Mucosa of stomach (tissue), 1 donor: ENCODE results near the gene WWC1.

ENCODE experiments used
- H3K27me3 ChIP-seq: one replicate; pipeline ENCODE4 v1.7.0; 2013; ENCODE audit warnings: mild to moderate bottlenecking, low read length; ENCODE audit not compliant: control insufficient read depth, insufficient read depth
- H3K36me3 ChIP-seq: one replicate; pipeline ENCODE4 v1.7.0; 2013; ENCODE audit warnings: low read length; ENCODE audit not compliant: control insufficient read depth, insufficient read depth
- H3K4me1 ChIP-seq: one replicate; pipeline ENCODE4 v1.7.0; 2013; ENCODE audit warnings: mild to moderate bottlenecking, low read length; ENCODE audit not compliant: control insufficient read depth, insufficient read depth
- H3K4me3 ChIP-seq: one replicate; pipeline ENCODE4 v1.7.0; 2013; ENCODE audit warnings: low read length
- H3K9ac ChIP-seq: one replicate; pipeline ENCODE4 v1.7.0; 2013; ENCODE audit warnings: mild to moderate bottlenecking, low read length, moderate library complexity
- H3K9me3 ChIP-seq: one replicate; pipeline ENCODE4 v1.7.0; 2013; ENCODE audit warnings: mild to moderate bottlenecking, low read length, moderate library complexity; ENCODE audit not compliant: control insufficient read depth
- donor health status: Pancreatic carcinoma.

Gene WWC1

DNA sequence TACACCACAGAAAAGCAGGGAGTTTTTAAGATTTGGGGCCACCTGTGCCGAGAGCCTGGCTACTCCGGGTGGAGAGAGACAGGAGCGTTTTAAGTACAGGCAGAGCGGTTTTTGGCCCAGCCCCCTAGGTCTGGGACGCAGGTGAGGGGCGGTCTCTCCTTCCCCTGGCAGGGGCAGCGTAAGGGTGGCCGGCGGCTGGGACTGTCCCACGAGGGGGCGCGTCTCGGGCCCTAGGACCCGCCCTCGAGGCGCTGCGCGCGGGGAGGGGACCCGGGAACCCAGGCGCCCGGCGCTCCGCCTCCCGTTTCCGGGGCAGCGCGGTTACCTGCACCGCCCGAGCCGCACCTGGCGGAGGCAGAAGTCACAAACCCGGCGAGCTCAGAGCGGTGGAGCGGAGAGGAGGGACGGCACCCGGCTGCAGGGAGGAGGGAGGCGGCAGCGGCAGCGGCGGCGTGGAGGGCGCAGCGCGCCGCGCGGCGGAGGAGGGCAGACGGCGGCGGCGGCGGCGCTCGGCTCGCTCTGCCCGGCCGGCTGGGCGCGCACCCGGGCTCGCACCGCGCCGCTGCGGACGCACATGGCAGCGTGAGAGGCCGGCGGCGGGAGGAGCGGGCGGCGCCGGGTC is at the start of gene WWC1:
WWC1 (plus strand) TSS at position 304 of the 622 bp plus-strand sequence. CDS start 508 bp downstream, outside the sequence.
- Histone ChIP-seq H3K27me3 (peaks cover 8% of the 10 kb centered on the region), H3K4me3 (peak within 1 kb of the TSS; percentile 38), H3K4me1 (peaks cover 39% of the 10 kb centered on the region), H3K9me3 (no peaks in the 10 kb centered on the region), H3K36me3 (no peaks in the 10 kb centered on the region), H3K9ac (peak within 1 kb of the TSS; percentile 61)

DNA sequence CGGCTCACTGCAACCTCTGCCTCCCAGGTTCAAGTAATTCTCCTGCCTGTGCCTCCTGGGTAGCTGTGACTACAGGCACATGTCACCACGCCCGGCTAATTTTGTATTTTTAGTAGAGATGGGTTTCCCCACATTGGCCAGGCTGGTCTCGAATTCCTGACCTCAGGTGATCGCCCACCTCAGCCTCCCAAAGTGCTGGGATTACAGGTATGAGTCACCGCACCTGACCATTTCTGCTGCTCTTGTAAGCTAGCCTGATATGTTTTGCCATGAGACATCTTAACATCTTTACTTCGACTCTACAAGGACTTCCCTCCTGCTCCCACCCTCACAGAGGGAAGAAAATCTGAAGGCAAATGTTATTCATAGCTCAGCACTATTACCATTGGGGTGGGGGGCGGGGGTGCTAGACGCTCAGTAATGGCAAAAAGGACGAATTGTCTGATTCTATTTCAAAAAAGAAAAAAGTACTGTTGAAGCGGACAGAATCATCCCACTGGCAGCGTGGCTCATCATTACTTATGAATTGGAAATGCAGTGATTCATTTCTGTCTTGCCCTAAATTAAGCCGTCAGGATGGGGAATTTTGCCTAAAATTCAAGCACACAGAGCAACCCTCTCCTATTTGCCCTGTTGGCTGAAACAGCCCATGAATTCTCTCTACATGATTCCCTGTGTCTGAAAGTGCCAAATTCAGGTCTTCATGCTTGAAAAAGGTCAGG is 46.4 kb upstream of the WWC1 start:
- Histone ChIP-seq H3K36me3 (no peaks in the 10 kb centered on the region), H3K4me1 (no peaks in the 10 kb centered on the region), H3K27me3 (no peaks in the 10 kb centered on the region), H3K9me3 (no peaks in the 10 kb centered on the region), H3K9ac (no peak overlapping the region), H3K4me3 (no peak overlapping the region)

DNA sequence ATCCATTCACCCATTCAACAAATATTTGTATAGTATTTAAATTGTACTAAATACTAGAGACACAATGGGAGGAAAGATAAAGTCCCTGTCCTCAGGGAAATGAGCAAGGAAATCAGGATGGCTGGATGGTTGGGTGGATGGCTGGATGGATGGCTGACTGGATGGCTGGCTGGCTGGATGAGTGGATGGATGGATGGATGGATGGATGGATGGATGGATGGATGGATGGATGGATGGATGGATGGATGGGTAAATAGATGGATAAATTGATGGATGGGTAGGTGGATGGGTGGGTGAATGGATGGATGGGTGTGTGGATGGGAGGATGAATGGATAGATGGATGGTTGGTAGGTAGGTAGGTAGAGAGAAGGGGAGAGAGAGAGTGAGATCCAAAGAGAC is 41.5 kb upstream of the WWC1 start:
- no peaks in the 10 kb centered on the region for H3K9me3 ChIP-seq
- no peak overlapping the region for H3K4me3 ChIP-seq
- H3K27me3 ChIP-seq = no peaks in the 10 kb centered on the region
- no peak overlapping the region for H3K9ac ChIP-seq
- H3K36me3 ChIP-seq = no peaks in the 10 kb centered on the region
- H3K4me1 ChIP-seq = no peaks in the 10 kb centered on the region

DNA sequence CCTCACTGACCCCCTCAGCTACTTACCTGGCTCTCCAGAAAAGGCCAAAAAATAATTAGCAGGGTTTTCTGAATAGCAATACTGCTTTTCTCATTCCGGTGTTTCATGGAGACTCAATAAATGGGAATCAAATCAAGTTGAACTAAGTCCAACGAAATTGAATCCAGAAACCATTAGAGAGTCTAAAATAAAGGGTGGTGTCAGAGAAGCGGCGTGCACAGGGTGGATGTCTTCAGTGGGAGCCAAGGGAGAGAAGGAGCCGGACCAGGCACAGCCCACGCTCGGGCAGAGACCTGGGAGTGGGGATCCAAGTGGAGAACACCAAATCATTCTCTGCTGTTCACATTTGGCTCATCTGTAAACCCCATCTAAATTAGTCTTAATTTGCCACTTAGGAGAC is 40.2 kb upstream of the WWC1 start:
- H3K27me3 ChIP-seq = no peaks in the 10 kb centered on the region
- H3K4me3 ChIP-seq = no peak overlapping the region
- no peaks in the 10 kb centered on the region for H3K4me1 ChIP-seq
- H3K36me3 ChIP-seq = no peaks in the 10 kb centered on the region
- no peaks in the 10 kb centered on the region for H3K9me3 ChIP-seq
- no peak overlapping the region for H3K9ac ChIP-seq

DNA sequence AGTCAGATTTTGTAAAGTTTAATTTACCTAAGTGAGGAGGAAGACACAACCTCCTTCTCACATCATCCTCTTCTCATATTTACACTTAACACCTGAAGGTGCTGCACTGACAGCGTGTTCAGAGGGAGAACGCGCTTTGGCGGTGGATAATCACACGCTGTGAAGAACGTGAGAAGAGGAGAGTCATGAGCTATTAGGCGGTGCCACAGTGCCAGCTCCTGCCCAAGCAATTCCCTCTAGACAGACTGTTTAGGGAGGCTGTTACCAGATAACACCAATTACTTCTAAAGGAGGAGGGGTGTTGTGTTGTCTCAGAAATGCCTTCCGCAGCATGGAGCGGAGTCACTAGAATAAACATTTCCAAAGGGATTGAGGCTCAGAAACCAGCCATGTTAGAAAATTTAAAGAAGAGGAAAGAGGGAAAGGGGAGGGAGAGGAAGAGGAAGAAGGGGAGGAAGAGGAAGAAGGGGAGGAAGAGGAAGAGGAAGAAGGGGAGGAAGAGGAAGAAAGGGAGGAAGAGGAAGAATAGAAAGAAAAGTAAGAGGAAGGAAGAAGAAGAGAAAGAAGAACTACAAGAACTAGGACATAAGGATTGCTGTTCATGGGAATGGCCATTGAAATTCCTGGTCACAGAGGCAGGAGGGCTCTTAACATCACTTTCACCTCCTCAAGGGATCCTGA is 37.3 kb upstream of the WWC1 start:
- Histone ChIP-seq H3K4me1 (no peaks in the 10 kb centered on the region), H3K27me3 (no peaks in the 10 kb centered on the region), H3K36me3 (no peaks in the 10 kb centered on the region), H3K4me3 (no peak overlapping the region), H3K9ac (no peak overlapping the region), H3K9me3 (no peaks in the 10 kb centered on the region)

DNA sequence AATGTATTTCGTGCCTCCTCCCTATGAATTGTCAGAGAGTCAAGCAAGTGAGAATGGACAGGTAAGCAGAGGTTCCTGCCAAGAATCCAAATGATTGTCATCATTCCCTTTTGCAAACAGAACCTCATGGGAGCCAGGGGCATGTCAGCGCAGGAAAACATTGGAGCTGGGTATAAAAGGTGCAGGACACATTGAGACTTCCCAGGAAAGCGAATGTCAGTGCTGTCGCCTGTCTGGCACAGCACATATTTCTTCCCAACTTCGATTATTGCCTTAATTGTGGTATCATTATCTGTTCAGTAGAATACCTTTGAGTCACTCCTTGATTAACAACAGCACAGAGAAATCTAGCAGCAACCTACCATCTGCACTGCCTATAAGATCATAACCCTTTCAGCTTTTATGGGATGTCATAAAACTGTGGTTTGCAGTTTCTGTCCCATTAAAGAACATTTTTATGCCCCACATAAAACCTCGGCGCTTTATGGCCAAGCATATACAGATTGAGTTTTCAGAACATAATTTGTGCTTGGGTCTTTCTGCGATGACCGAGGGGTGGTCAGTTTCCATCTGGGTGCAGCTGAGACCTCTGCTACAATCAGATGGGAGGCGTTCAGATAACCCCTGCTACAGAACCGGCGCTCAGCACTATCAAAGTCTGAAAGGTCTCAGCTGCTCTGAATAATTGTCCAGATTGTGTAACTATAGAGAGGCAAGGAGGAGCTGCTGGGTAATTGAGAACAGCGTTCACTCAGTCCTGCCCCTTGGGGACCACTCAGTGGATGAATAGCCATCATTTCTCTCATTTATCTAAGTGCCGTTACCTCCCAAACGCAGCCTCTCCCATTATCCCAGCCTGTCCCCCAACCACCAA is 30.9 kb upstream of the WWC1 start:
- Histone ChIP-seq H3K9me3 (no peaks in the 10 kb centered on the region), H3K27me3 (no peaks in the 10 kb centered on the region), H3K36me3 (no peaks in the 10 kb centered on the region), H3K4me3 (no peak overlapping the region), H3K9ac (no peak overlapping the region), H3K4me1 (no peaks in the 10 kb centered on the region)

DNA sequence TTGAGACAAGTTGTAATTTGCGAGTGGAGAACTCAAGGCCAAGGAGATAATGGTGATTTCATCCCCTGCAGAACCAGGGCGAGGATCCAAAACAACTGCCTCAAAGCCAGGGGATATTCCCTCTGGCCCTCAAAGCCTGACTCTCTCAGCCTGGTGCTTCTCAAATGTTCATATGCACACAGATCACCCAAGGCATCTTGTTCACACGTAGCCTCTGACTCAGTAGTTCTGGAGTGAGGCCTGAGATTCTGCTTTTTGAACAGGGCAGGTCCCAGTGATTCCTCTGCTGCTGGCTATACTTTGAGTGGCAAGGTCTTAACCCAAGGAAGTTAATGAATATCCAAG is 30.2 kb upstream of the WWC1 start:
- no peaks in the 10 kb centered on the region for H3K27me3 ChIP-seq
- no peak overlapping the region for H3K9ac ChIP-seq
- no peak overlapping the region for H3K4me3 ChIP-seq
- no peaks in the 10 kb centered on the region for H3K9me3 ChIP-seq
- H3K36me3 ChIP-seq = no peaks in the 10 kb centered on the region
- H3K4me1 ChIP-seq = no peaks in the 10 kb centered on the region

DNA sequence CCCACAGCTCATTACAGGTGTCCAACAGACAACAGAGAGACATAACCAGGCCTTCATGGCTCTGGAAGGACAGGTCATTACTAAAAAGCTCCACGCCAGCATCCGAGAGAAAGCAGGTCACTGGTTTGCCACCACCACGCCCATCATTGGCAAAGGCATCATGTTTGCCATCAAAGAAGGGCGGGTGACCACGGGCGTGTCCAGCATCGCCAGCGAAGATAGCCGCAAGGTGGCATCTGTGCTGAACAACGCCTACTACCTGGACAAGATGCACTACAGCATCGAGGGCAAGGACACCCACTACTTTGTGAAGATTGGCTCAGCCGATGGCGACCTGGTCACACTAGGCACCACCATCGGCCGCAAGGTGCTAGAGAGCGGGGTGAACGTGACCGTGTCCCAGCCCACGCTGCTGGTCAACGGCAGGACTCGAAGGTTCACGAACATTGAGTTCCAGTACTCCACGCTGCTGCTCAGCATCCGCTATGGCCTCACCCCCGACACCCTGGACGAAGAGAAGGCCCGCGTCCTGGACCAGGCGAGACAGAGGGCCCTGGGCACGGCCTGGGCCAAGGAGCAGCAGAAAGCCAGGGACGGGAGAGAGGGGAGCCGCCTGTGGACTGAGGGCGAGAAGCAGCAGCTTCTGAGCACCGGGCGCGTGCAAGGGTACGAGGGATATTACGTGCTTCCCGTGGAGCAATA is 29.3 kb upstream of the WWC1 start:
- no peaks in the 10 kb centered on the region for H3K9me3 ChIP-seq
- no peak overlapping the region for H3K4me3 ChIP-seq
- no peaks in the 10 kb centered on the region for H3K4me1 ChIP-seq
- H3K9ac ChIP-seq = no peak overlapping the region
- no peaks in the 10 kb centered on the region for H3K27me3 ChIP-seq
- no peaks in the 10 kb centered on the region for H3K36me3 ChIP-seq

DNA sequence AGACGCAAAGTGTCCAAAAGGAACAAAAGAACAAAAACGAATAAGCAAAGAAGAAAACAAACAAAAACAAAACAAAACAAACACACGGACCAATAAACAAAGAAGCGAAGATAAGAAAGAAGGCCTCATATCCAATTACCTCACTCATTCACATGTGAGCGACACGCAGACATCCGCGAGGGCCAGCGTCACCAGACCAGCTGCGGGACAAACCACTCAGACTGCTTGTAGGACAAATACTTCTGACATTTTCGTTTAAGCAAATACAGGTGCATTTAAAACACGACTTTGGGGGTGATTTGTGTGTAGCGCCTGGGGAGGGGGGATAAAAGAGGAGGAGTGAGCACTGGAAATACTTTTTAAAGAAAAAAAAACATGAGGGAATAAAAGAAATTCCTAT is 28.3 kb upstream of the WWC1 start:
- no peak overlapping the region for H3K9ac ChIP-seq
- no peaks in the 10 kb centered on the region for H3K9me3 ChIP-seq
- H3K4me1 ChIP-seq = no peaks in the 10 kb centered on the region
- no peaks in the 10 kb centered on the region for H3K36me3 ChIP-seq
- H3K4me3 ChIP-seq = no peak overlapping the region
- no peaks in the 10 kb centered on the region for H3K27me3 ChIP-seq

DNA sequence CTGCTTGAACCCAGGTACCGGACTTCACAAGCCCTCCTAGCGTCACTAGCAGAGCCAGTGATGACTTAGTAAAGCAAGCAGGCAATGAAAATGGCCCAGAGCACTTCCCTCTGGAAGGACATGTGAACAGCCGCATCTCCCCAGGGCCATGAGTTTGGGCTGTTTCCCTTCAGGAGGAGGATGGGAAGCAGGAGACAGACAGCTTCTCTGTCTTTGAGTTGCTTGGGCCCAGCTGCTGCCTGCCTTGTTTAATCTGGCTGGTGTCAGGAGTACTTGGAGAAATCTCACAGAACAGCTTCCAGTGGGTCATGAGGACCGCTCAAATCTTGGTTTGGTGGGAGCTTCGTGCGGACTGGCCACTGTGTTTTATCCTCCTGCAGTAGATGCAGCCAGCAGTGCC is 25.4 kb upstream of the WWC1 start:
- no peaks in the 10 kb centered on the region for H3K36me3 ChIP-seq
- H3K4me3 ChIP-seq = no peak overlapping the region
- H3K9me3 ChIP-seq = no peaks in the 10 kb centered on the region
- peaks cover 19% of the 10 kb centered on the region for H3K4me1 ChIP-seq
- no peaks in the 10 kb centered on the region for H3K27me3 ChIP-seq
- H3K9ac ChIP-seq = no peak overlapping the region
